Measurements from ENCODE around the gene RBBP4. TPM values are rescaled to one million over a fixed set of nuclear protein-coding genes. Genes with fewer than 3 reads are reported as not detected.
"Not testable (repeated sequence)": the region's sequence is repeated elsewhere in the genome, so short reads cannot be mapped to it uniquely, and the experiment has no call there.

The RBBP4 gene
- total and polyA plus RNA-seq, 2 donors from 2014 or later: 49.5 to 177 TPM

DNA sequence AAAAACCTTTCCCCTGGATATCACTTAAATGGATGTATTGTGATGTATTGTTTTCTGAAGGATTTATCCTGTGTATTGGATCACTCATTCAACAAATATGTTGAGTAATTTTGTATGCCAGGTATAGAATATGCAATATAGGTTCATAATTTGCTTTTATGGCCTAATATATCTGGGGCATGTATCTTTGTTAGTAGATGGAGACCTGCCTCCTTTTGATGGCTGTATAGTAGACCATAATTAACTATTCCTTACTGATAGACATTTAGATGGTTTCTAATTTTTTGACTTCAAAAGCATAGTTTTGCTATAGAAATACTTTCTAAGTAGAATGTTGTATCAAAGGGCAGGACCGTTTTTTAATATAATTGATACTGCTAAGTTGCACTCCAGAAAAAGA is 8.6 kb downstream of the RBBP4 start:
- no peaks in the 10 kb centered on the region for H3K27me3 ChIP-seq (ENCODE audit: control insufficient read depth, insufficient read depth, low read length)
- H3K27ac ChIP-seq (ENCODE audit: low read depth in 2 of 2, low read length in 2 of 2): no peak overlapping the region
- intact Hi-C loops (cut with DNase I): no loop called here
- H3K36me3 ChIP-seq (ENCODE audit: control insufficient read depth in 2 of 3, insufficient read depth in 3 of 3, low read length in 3 of 3): peaks cover 5 to 15% (median 8%) of the 10 kb centered on the region in 3 donors
- H3K9ac ChIP-seq (ENCODE audit: low read length in 3 of 3): no peak overlapping the region
- H3K4me3 ChIP-seq (ENCODE audit: low read length in 3 of 3): no peak overlapping the region
- no peaks in the 10 kb centered on the region for H3K9me3 ChIP-seq (ENCODE audit: control insufficient read depth in 2 of 3, insufficient read depth in 1 of 3, low read length in 3 of 3)
- no peak for TF ChIP-seq CTCF (IDR thresholded peaks at IDR 0.05; ENCODE audit: borderline replicate concordance, extremely low read depth, insufficient read depth)
- DNase-seq (no peak), FAIRE-seq (no peak)
- no peaks in the 10 kb centered on the region for H3K4me1 ChIP-seq (ENCODE audit: control insufficient read depth in 2 of 3, insufficient read depth in 2 of 3, low read depth in 1 of 3, low read length in 3 of 3)

DNA sequence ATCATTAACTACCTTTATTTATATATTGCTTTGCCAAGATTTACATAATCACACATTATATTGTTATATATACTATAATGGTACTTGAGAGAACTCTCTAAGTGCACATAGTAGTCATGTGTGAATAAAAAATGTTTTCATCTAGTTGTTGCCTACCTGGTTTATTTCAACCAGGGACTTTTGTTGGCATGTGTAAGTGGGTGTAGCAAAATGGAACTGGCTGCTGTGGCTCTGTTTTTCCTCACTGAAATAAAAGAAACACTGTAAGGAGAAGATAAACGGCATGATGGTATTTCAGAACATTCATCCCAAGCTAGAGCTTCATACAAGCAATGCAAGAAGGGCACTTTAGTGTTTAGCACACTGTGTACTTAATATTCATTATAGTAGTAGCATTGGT is 14.9 kb downstream of the RBBP4 start:
- peaks cover 10 to 37% (median 12%) of the 10 kb centered on the region in 3 donors for H3K36me3 ChIP-seq (ENCODE audit: control insufficient read depth in 2 of 3, insufficient read depth in 3 of 3, low read length in 3 of 3)
- DNase-seq: no peak
- no peak overlapping the region for H3K27ac ChIP-seq (ENCODE audit: low read depth in 2 of 2, low read length in 2 of 2)
- no peak for TF ChIP-seq CTCF (IDR thresholded peaks at IDR 0.05; ENCODE audit: borderline replicate concordance, extremely low read depth, insufficient read depth)
- H3K4me3 ChIP-seq (ENCODE audit: low read length in 3 of 3): no peak overlapping the region
- no peak overlapping the region for H3K9ac ChIP-seq (ENCODE audit: low read length in 3 of 3)
- FAIRE-seq: no peak
- intact Hi-C loops (cut with DNase I): no loop called here
- no peaks in the 10 kb centered on the region for H3K27me3 ChIP-seq (ENCODE audit: control insufficient read depth, insufficient read depth, low read length)
- no peaks in the 10 kb centered on the region for H3K9me3 ChIP-seq (ENCODE audit: control insufficient read depth in 2 of 3, insufficient read depth in 1 of 3, low read length in 3 of 3)
- no peaks in the 10 kb centered on the region for H3K4me1 ChIP-seq (ENCODE audit: control insufficient read depth in 2 of 3, insufficient read depth in 2 of 3, low read depth in 1 of 3, low read length in 3 of 3)

- no peaks in the 10 kb centered on the region for H3K27me3 ChIP-seq (ENCODE audit: control insufficient read depth, insufficient read depth, low read length)
- TF ChIP-seq CTCF (IDR thresholded peaks at IDR 0.05; ENCODE audit: borderline replicate concordance, extremely low read depth, insufficient read depth): no peak
- H3K9ac ChIP-seq (ENCODE audit: low read length in 3 of 3): no peak overlapping the region
- H3K4me1 ChIP-seq (ENCODE audit: control insufficient read depth in 2 of 3, insufficient read depth in 2 of 3, low read depth in 1 of 3, low read length in 3 of 3): no peaks in the 10 kb centered on the region
- H3K9me3 ChIP-seq (ENCODE audit: control insufficient read depth in 2 of 3, insufficient read depth in 1 of 3, low read length in 3 of 3): no peaks in the 10 kb centered on the region
- no peak for FAIRE-seq
- H3K27ac ChIP-seq (ENCODE audit: low read depth in 2 of 2, low read length in 2 of 2): no peak overlapping the region
- intact Hi-C loops (cut with DNase I): no loop called here
- peaks cover 7 to 39% (median 16%) of the 10 kb centered on the region in 3 donors for H3K36me3 ChIP-seq (ENCODE audit: control insufficient read depth in 2 of 3, insufficient read depth in 3 of 3, low read length in 3 of 3)
- DNase-seq: peak in 1 of 5 donors; percentile 7
- no peak overlapping the region for H3K4me3 ChIP-seq (ENCODE audit: low read length in 3 of 3)
These were observed 16.0 kb downstream of the RBBP4 start for GRCh38 chr1:32666901-32667566.

DNA sequence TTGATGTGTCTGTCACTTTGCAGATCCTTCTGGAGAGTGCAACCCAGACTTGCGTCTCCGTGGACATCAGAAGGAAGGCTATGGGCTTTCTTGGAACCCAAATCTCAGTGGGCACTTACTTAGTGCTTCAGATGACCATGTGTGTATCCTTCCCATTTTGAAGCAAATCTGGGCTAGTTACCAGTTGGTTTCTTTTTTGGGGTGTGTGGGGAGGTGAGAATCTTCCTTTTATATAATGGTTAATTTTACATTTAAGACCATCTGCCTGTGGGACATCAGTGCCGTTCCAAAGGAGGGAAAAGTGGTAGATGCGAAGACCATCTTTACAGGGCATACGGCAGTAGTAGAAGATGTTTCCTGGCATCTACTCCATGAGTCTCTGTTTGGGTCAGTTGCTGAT is 17.7 kb downstream of the RBBP4 start:
- H3K9me3 ChIP-seq (ENCODE audit: control insufficient read depth in 2 of 3, insufficient read depth in 1 of 3, low read length in 3 of 3); intact Hi-C loops (cut with DNase I); H3K4me1 ChIP-seq (ENCODE audit: control insufficient read depth in 2 of 3, insufficient read depth in 2 of 3, low read depth in 1 of 3, low read length in 3 of 3); DNase-seq; H3K27ac ChIP-seq (ENCODE audit: low read depth in 2 of 2, low read length in 2 of 2); H3K27me3 ChIP-seq (ENCODE audit: control insufficient read depth, insufficient read depth, low read length); H3K4me3 ChIP-seq (ENCODE audit: low read length in 3 of 3); FAIRE-seq; H3K9ac ChIP-seq (ENCODE audit: low read length in 3 of 3): not testable (repeated sequence)
- H3K36me3 ChIP-seq (ENCODE audit: control insufficient read depth in 2 of 3, insufficient read depth in 3 of 3, low read length in 3 of 3): peaks cover 13 to 52% (median 26%) of the 10 kb centered on the region in 3 donors

Measured in kidney (tissue), 14 donors.